GM12878 (cell line): ENCODE results near the gene PCBP1. TPM values are rescaled to one million over a fixed set of nuclear protein-coding genes. Genes with fewer than 3 reads are reported as not detected.

Experiments used
- CEBPZ ChIP-seq: fragments of 150-350 bp; IDR thresholded peaks from 2 replicates; pipeline ENCODE4 v1.6.1; 2016; ENCODE audit warnings: low read depth, low read length
- MXI1 ChIP-seq: fragments of 150-350 bp; IDR thresholded peaks from 2 replicates; pipeline ENCODE4 v1.6.1; 2011; ENCODE audit warnings: low read depth, mild to moderate bottlenecking, inconsistent platforms, low read length, improper control_type of control experiment
- MYC ChIP-seq: IDR thresholded peaks from 2 replicates; pipeline ENCODE4 v1.6.1; 2011; ENCODE audit warnings: mild to moderate bottlenecking, low read length, moderate library complexity, inconsistent platforms; ENCODE audit not compliant: insufficient read depth, insufficient replicate concordance, insufficient read length, severe bottlenecking
- PML ChIP-seq: IDR thresholded peaks from 2 replicates; pipeline ENCODE4 v1.6.1; 2012; ENCODE audit warnings: low read length, inconsistent platforms
- POLR2AphosphoS2 ChIP-seq: IDR thresholded peaks from 2 replicates; pipeline ENCODE4 v1.6.1; 2011; ENCODE audit warnings: low read depth, mild to moderate bottlenecking, low read length, improper control_type of control experiment, moderate library complexity
- POLR2AphosphoS5 ChIP-seq: IDR thresholded peaks from 2 replicates; pipeline ENCODE4 v1.6.1; 2011; ENCODE audit warnings: mild to moderate bottlenecking, low read length, inconsistent platforms
- SIX5 ChIP-seq: IDR thresholded peaks from 2 replicates; pipeline ENCODE4 v1.6.1; 2011; ENCODE audit warnings: mild to moderate bottlenecking, low read depth, low read length, moderate library complexity; ENCODE audit not compliant: severe bottlenecking
- TARDBP ChIP-seq: IDR thresholded peaks from 2 replicates; pipeline ENCODE4 v1.6.1; 2016; ENCODE audit warnings: borderline replicate concordance
- YY1 ChIP-seq: IDR thresholded peaks from 2 replicates; pipeline ENCODE4 v1.6.1; 2011; ENCODE audit warnings: low read depth, mild to moderate bottlenecking, low read length
- polyA plus RNA-seq, 11 experiments: library from polyadenylated mRNA; depleted of rRNA in 4 of 11; unstranded in 6 of 11; stranded (reverse) in 5 of 11; fragments of >200 nt; fragmentation: Nextera tagmentation in 4 of 11; fragmentation: Illumina TruSeq in 1 of 11; extraction: Ambion mirVana in 4 of 11; extraction: Trizol in 1 of 11; gene quantifications; 1 replicate in 1 of 11; 2 replicates in 10 of 11; pipeline versions ENCODE4 v1.2.1 to v1.2.3, GENCODE V29; 2011 to 2016; ENCODE audit warnings: inconsistent platforms in 2 of 11, missing spikeins in 2 of 11, low read depth in 1 of 11
- total RNA-seq, 4 experiments: library from RNA; depleted of rRNA in 3 of 4; stranded (reverse); fragments of >200 nt in 3 of 4; fragmentation: Illumina TruSeq in 1 of 4; extraction: Trizol in 1 of 4; gene quantifications; 2 replicates each; pipeline versions ENCODE4 v1.2.1 to v1.2.3, GENCODE V29; 2013 to 2021

Gene PCBP1
- total and polyA plus RNA-seq, 10 of the 15 experiments (the other 5 are each of a cell fraction or from before 2014, with no cell fraction given) = 24.4 to 494 (median 130) TPM

DNA sequence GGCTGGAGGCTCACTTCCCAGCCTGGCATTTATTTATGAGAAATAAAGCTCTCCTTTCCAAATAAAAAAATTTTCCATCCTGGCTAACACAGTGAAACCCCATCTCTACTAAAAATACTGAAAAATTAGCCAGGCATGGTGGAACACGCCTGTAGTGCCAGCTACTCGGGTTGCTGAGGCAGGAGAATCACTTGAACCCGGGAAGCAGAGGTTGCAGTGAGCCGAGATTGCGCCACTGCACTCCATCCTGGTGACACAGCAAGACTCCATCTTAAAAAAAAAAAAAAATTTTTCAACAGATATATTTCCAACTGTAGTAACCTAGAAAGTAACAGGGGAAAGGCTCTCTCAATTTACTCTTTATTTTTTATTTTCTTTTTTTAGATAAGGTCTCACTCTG lies 6.1 kb upstream of the PCBP1 start (continued):
- TF ChIP-seq POLR2AphosphoS2 (no peak), MXI1 (no peak), POLR2AphosphoS5 (no peak), PML (no peak), MYC (no peak), SIX5 (no peak), CEBPZ (no peak), TARDBP (no peak), YY1 (no peak)
